Inferior parietal cortex (tissue), 1 donor: ENCODE measurements around the gene CILP.
A peak's percentile ranks its signal among the peaks of the same experiment; 100 is the strongest.
"Not testable (repeated sequence)": the region's sequence is repeated elsewhere in the genome, so short reads cannot be mapped to it uniquely, and the experiment has no call there.

Source experiments
- DNase-seq: peaks from one replicate; pipeline ENCODE4 v3.0.0-alpha.2; 2016; ENCODE audit errors: extremely low spot score

CILP gene

GRCh38 chr15:65194826-65195547, 16.3 kb downstream of the CILP start:
- no peak for DNase-seq

GRCh38 chr15:65192016-65192415, 19.3 kb downstream of the CILP start:
- no peak for DNase-seq

GRCh38 chr15:65189102-65189740, 22.1 kb downstream of the CILP start:
- DNase-seq = peak; percentile 66

- DNase-seq = not testable (repeated sequence)
Observed at GRCh38 chr15:65188472-65188871, 22.8 kb downstream of the CILP start.

GRCh38 chr15:65184868-65185717, 26.2 kb downstream of the CILP start, which contains the start of gene CLPX:
Gene CLPX (minus strand): TSS chr15:65185342. CDS start chr15:65185153, 189 bp downstream.
- peak; percentile 95 for DNase-seq

GRCh38 chr15:65184305-65184867, 26.9 kb downstream of the CILP start:
- DNase-seq = no peak

- no peak for DNase-seq
Observed at GRCh38 chr15:65183865-65184159, 27.5 kb downstream of the CILP start.

GRCh38 chr15:65182538-65182937, 28.7 kb downstream of the CILP start:
- DNase-seq = no peak

- not testable (repeated sequence) for DNase-seq
Observed at GRCh38 chr15:65181582-65182353, 29.5 kb downstream of the CILP start.

- no peak for DNase-seq
Observed at GRCh38 chr15:65180167-65180566, 31.1 kb downstream of the CILP start.

GRCh38 chr15:65177901-65178300, 33.4 kb downstream of the CILP start:
- no peak for DNase-seq

- no peak for DNase-seq
Observed at GRCh38 chr15:65176056-65176455, 35.2 kb downstream of the CILP start.

GRCh38 chr15:65175511-65175910, 35.8 kb downstream of the CILP start:
- no peak for DNase-seq

GRCh38 chr15:65174509-65174908, 36.8 kb downstream of the CILP start:
- no peak for DNase-seq

- DNase-seq = no peak
Observed at GRCh38 chr15:65172531-65172930, 38.7 kb downstream of the CILP start.

- no peak for DNase-seq
Observed at GRCh38 chr15:65171428-65171827, 39.8 kb downstream of the CILP start.

GRCh38 chr15:65165875-65166274, 45.4 kb downstream of the CILP start:
- DNase-seq = no peak

GRCh38 chr15:65164139-65164538, 47.1 kb downstream of the CILP start:
- no peak for DNase-seq

GRCh38 chr15:65163041-65163440, 48.2 kb downstream of the CILP start:
- DNase-seq = no peak

GRCh38 chr15:65156692-65157091, 54.6 kb downstream of the CILP start:
- no peak for DNase-seq

GRCh38 chr15:65154720-65155119, 56.6 kb downstream of the CILP start:
- DNase-seq = no peak

GRCh38 chr15:65147902-65148301, 63.4 kb downstream of the CILP start:
- DNase-seq = no peak
